GM12864 (cell line): Measurements from ENCODE around the gene TEKT3.

Experiments
- DNase-seq: peaks from one replicate; pipeline ENCODE4 v3.0.0-alpha.2; 2011; ENCODE audit warnings: low read depth
- H3K4me3 ChIP-seq: 2 replicates; pipeline ENCODE4 v1.5.1; 2011; ENCODE audit warnings: mild to moderate bottlenecking, low read depth, low read length, control low read depth
- CTCF ChIP-seq: IDR thresholded peaks from 2 replicates; pipeline ENCODE4 v1.5.1; 2011; ENCODE audit warnings: low read depth, mild to moderate bottlenecking, moderate library complexity, low read length, control low read depth, inconsistent platforms; ENCODE audit errors: missing control alignments

The TEKT3 gene

GRCh38 chr17:15341385-15341849, at the start of gene TEKT3:
TSS of gene TEKT3 (minus strand) at chr17:15341597. CDS start at chr17:15331585, 10,012 bp downstream.
- DNase-seq: no peak
- no peak within 1 kb of the TSS for H3K4me3 ChIP-seq
- TF ChIP-seq CTCF: no peak

- no peak for DNase-seq
- no peak for TF ChIP-seq CTCF
- H3K4me3 ChIP-seq: no peak overlapping the region
These were observed 47.1 kb upstream of the TEKT3 start for GRCh38 chr17:15388356-15389041.

GRCh38 chr17:15386083-15386482, 44.7 kb upstream of the TEKT3 start:
- no peak overlapping the region for H3K4me3 ChIP-seq
- no peak for TF ChIP-seq CTCF

GRCh38 chr17:15385305-15385704, 43.9 kb upstream of the TEKT3 start:
- no peak overlapping the region for H3K4me3 ChIP-seq
- no peak for DNase-seq
- no peak for TF ChIP-seq CTCF

More at GRCh38 chr17:15386083-15386482, 44.7 kb upstream of the TEKT3 start:
- no peak for DNase-seq

- no peak for DNase-seq
- TF ChIP-seq CTCF: no peak
- no peak overlapping the region for H3K4me3 ChIP-seq
These were observed 42.9 kb upstream of the TEKT3 start for GRCh38 chr17:15384142-15384787.

- DNase-seq: no peak
- TF ChIP-seq CTCF: no peak
- H3K4me3 ChIP-seq: no peak overlapping the region
These were observed 41.5 kb upstream of the TEKT3 start for GRCh38 chr17:15382914-15383313.
